Activated CD4-positive, alpha-beta memory T cell treated with anti-CD3 and anti-CD28 coated beads, Interleukin-2, amount 10 ng/mL, durations not matched to agents 7 days and 5 days (primary cell): ENCODE measurements around the gene SMR3B. TPM values are rescaled to one million over a fixed set of nuclear protein-coding genes. Genes with fewer than 3 reads are reported as not detected.

ENCODE experiments used
- CTCF ChIA-PET: fragments of 350-600 bp; sonication (Branson Sonifier 250); formaldehyde crosslinking; loops from one replicate; lab custom pipeline; 2021; ENCODE audit warnings: antibody characterized with exemption, inconsistent platforms; lab: Charles Lee
- POLR2A ChIA-PET: fragments of 350-600 bp; sonication (Branson Sonifier 250); formaldehyde crosslinking; loops from one replicate; lab custom pipeline; 2021; ENCODE audit warnings: antibody characterized with exemption; lab: Charles Lee
- DNase-seq: peaks from one replicate; pipeline ENCODE4 v3.0.0-alpha.2; 2020
- H3K27ac Mint-ChIP-seq: one replicate; pipeline ENCODE4 v1.8.0; 2021; ENCODE audit warnings: mild to moderate bottlenecking, mixed read lengths
- H3K27me3 Mint-ChIP-seq: one replicate; pipeline ENCODE4 v1.8.0; 2021; ENCODE audit warnings: mixed read lengths
- H3K36me3 Mint-ChIP-seq: one replicate; pipeline ENCODE4 v1.8.0; 2021; ENCODE audit warnings: low read depth, mixed read lengths
- H3K4me1 Mint-ChIP-seq: one replicate; pipeline ENCODE4 v1.8.0; 2021; ENCODE audit warnings: mixed read lengths
- H3K4me3 Mint-ChIP-seq: one replicate; pipeline ENCODE4 v1.8.0; 2021; ENCODE audit warnings: mild to moderate bottlenecking, mixed read lengths
- H3K9me3 Mint-ChIP-seq: one replicate; pipeline ENCODE4 v1.8.0; 2021; ENCODE audit warnings: mixed read lengths
- total RNA-seq, 2 experiments: library from RNA; stranded (reverse); gene quantifications; one replicate each; pipeline ENCODE4 v1.2.3, GENCODE V29; 2021

SMR3B gene
- total RNA-seq, 2 experiments from 2014 or later, result not detected

DNA sequence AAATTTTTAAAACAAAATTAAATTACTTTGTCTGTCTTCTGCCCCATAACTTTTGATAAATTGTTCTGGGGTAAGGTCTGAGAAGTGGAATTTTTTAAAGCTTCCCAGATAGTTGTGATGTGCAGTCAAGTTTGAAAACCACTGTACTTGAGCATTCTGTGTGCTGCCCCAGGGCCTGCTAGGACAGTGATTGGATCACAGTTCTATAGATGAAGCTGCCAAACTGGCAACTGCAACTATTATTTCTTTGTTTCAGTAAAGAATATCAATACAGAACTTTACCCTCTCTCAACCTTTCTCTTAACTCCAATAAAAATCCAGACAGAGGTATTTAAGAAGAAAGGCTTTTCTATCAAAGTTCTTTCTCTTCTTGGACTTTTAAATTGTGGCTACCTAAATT, 14.6 kb downstream of the SMR3B start, which contains the start of gene OPRPN:
OPRPN (plus strand) TSS at position 361 of the 400 bp plus-strand sequence. CDS start 1,346 bp downstream, outside the sequence.
- DNase-seq, result no peak
- no peak within 1 kb of the TSS for H3K4me3 Mint-ChIP-seq
- H3K27me3 Mint-ChIP-seq, result no peaks in the 10 kb centered on the region

DNA sequence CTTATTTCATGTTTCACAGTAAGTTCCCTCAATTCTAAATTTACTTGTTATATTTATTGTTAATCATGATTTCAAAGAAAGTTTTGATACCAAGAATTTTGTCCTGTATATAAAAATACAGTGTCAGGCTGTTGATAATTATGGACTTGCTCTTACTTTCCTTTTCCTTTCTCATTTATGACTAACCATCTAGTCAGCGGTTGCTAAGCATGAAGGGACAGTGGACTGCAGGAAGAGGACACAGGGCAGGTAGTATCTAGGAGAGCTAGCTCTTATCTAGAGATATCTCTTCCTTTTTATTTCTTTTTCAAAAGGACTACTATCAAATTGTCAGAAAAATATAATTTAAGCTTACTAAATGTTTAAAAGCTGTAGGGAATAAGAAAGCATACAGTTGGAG, 16.4 kb downstream of the SMR3B start:
- H3K27ac Mint-ChIP-seq, result no peak overlapping the region
- H3K36me3 Mint-ChIP-seq, result no peaks in the 10 kb centered on the region
- H3K4me1 Mint-ChIP-seq, result no peaks in the 10 kb centered on the region
- CTCF ChIA-PET, result no interaction called here
- H3K27me3 Mint-ChIP-seq, result no peaks in the 10 kb centered on the region
- POLR2A ChIA-PET, result no interaction called here
- no peak for DNase-seq
- no peaks in the 10 kb centered on the region for H3K9me3 Mint-ChIP-seq
- H3K4me3 Mint-ChIP-seq, result no peak overlapping the region

More for the DNA sequence above, 14.6 kb downstream of the SMR3B start, which contains the start of gene OPRPN:
- POLR2A ChIA-PET, result no interaction called here
- no peaks in the 10 kb centered on the region for H3K36me3 Mint-ChIP-seq
- H3K27ac Mint-ChIP-seq, result no peak within 1 kb of the TSS
- H3K9me3 Mint-ChIP-seq, result no peaks in the 10 kb centered on the region
- H3K4me1 Mint-ChIP-seq, result no peaks in the 10 kb centered on the region
- CTCF ChIA-PET, result no interaction called here

DNA sequence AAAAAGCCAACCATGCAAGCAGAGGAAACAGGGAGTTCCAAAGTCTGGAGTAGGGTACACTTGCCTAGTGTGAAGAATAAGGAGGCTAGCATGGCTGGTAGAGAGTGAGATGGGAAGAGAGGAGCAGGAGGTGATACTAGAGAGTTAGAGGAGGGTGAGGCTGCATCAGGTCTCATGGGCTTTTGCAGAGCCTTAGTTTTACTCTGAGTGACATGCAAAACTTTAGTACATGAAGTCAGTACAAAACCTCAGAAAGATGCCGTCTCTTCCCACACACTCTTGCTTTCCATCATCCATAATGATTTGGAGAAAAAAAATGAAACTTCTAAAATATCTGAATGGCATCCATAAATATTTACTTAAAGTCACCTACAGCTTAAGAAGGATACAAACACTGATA, 19.8 kb downstream of the SMR3B start:
- Mint-ChIP-seq H3K4me1 (no peaks in the 10 kb centered on the region), H3K27ac (no peak overlapping the region), H3K27me3 (no peaks in the 10 kb centered on the region), H3K36me3 (no peaks in the 10 kb centered on the region), H3K4me3 (no peak overlapping the region), H3K9me3 (no peaks in the 10 kb centered on the region)
- ChIA-PET POLR2A (no interaction called here), CTCF (no interaction called here)
- no peak for DNase-seq

DNA sequence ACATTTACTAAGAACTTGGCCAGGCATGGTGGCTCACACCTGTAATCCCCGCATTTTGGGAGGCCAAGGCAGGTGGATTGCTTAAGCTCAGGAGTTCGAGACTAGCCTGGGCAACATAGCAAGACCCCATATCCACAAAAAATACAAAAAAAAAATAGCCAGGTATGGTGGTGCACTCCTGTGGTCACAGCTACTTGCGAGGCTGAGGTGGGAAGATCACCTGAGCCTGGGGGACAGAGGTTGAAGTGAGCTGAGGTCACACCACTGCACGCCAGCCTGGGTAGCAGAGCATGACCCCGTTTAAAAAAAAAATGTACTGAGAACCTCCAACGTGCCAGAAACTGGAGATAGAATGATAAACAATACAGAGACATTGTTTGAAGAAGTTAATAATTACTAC, 22.8 kb downstream of the SMR3B start:
- no peaks in the 10 kb centered on the region for H3K9me3 Mint-ChIP-seq
- ChIA-PET POLR2A (no interaction called here), CTCF (no interaction called here)
- H3K4me3 Mint-ChIP-seq, result no peak overlapping the region
- no peak for DNase-seq
- no peaks in the 10 kb centered on the region for H3K36me3 Mint-ChIP-seq
- no peaks in the 10 kb centered on the region for H3K4me1 Mint-ChIP-seq
- H3K27me3 Mint-ChIP-seq, result no peaks in the 10 kb centered on the region
- no peak overlapping the region for H3K27ac Mint-ChIP-seq

DNA sequence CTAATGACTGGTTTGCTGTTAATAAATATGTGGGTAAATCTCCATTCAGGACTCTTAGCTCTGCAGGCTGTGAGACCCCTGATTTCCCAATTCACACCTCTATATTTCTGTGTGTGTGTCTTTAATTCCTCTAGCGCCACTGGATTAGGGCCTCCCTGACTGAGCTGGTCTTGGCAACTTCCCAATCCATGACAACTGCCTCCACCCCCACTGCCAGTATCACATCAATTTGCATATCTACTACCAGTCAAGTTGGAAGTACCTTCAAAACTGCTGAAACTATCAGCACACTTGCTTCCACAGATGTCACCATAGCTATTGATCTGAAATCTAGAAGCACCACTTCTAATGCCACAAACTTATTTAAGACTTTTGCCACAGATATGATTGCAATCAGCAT, 42.4 kb downstream of the SMR3B start:
- ChIA-PET POLR2A (no interaction called here), CTCF (no interaction called here)
- Mint-ChIP-seq H3K36me3 (no peaks in the 10 kb centered on the region), H3K9me3 (no peaks in the 10 kb centered on the region), H3K27ac (no peak overlapping the region), H3K27me3 (no peaks in the 10 kb centered on the region), H3K4me3 (no peak overlapping the region), H3K4me1 (no peaks in the 10 kb centered on the region)
- DNase-seq, result no peak

DNA sequence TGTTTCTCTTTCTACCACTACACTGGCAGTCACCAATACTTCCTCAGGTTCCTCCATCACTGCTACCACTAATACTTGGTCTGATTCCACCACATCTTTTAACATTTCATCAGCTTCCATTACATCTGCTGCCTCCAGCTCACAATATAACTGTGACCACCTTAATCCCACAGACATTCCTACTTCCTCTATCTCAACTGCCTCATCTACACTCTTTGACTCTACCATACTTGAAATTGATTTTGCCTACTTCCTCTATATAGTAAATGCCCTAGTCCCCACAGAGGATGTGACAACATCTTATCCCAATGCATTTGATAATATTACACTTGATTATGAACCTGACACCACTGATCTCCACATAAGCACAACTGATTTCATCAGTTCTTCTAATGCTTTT, 43.9 kb downstream of the SMR3B start:
- ChIA-PET POLR2A (no interaction called here), CTCF (no interaction called here)
- no peak for DNase-seq
- Mint-ChIP-seq H3K9me3 (no peaks in the 10 kb centered on the region), H3K4me1 (no peaks in the 10 kb centered on the region), H3K27me3 (no peaks in the 10 kb centered on the region), H3K36me3 (no peaks in the 10 kb centered on the region), H3K27ac (no peak overlapping the region), H3K4me3 (no peak overlapping the region)

DNA sequence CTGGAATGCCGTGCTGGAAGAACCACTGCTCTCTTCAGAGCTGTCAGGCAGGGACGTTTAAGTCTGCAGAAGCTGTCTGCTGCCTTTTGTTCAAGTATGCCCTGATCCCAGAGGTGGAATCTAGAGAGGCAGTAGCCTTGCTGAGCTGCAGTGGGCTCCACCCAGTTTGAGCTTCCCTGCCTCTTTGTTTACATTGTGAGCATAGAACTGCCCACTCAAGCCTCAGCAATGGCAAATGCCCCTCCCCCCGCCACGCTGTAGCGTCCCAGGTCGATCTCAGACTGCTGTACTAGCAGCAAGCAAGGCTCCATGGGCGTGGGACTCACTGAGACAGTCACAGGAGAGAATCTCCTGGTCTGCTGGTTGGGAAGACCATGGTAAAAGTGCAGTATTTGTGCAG, 54.3 kb downstream of the SMR3B start:
- no peak overlapping the region for H3K4me3 Mint-ChIP-seq
- no peak for DNase-seq
- H3K9me3 Mint-ChIP-seq, result no peaks in the 10 kb centered on the region
- no peaks in the 10 kb centered on the region for H3K27me3 Mint-ChIP-seq
- CTCF ChIA-PET, result no interaction called here
- no peaks in the 10 kb centered on the region for H3K4me1 Mint-ChIP-seq
- no peaks in the 10 kb centered on the region for H3K36me3 Mint-ChIP-seq
- POLR2A ChIA-PET, result no interaction called here
- H3K27ac Mint-ChIP-seq, result no peak overlapping the region

Other genes starting within 250 kb of the SMR3B start
- gene PRR27, start 228.9 kb upstream of the SMR3B start, total RNA-seq, result not detected
- gene ODAM, start 187.4 kb upstream of the SMR3B start, total RNA-seq, result not detected
- not detected for gene FDCSP, start 157.0 kb upstream of the SMR3B start, total RNA-seq
- gene CSN3, start 140.5 kb upstream of the SMR3B start, total RNA-seq, result not detected
- gene CABS1, start 48.1 kb upstream of the SMR3B start, total RNA-seq, result not detected
- gene SMR3A, start 22.4 kb upstream of the SMR3B start, total RNA-seq, result not detected
- not detected for gene OPRPN, start 14.8 kb downstream of the SMR3B start, total RNA-seq
- not detected for gene MUC7, start 89.1 kb downstream of the SMR3B start, total RNA-seq
- not detected for gene AMTN, start 135.4 kb downstream of the SMR3B start, total RNA-seq
- not detected for gene AMBN, start 209.1 kb downstream of the SMR3B start, total RNA-seq
- gene ENAM, start 245.6 kb downstream of the SMR3B start, total RNA-seq, result not detected